D341Med (cell line): ENCODE data around the gene GIMAP6.
"Not testable (repeated sequence)": the region's sequence is repeated elsewhere in the genome, so short reads cannot be mapped to it uniquely, and the experiment has no call there.

Experiments used
- DNase-seq: peaks from one replicate; pipeline ENCODE4 v3.0.0; 2012; ENCODE audit warnings: low spot score

GIMAP6 gene

DNA sequence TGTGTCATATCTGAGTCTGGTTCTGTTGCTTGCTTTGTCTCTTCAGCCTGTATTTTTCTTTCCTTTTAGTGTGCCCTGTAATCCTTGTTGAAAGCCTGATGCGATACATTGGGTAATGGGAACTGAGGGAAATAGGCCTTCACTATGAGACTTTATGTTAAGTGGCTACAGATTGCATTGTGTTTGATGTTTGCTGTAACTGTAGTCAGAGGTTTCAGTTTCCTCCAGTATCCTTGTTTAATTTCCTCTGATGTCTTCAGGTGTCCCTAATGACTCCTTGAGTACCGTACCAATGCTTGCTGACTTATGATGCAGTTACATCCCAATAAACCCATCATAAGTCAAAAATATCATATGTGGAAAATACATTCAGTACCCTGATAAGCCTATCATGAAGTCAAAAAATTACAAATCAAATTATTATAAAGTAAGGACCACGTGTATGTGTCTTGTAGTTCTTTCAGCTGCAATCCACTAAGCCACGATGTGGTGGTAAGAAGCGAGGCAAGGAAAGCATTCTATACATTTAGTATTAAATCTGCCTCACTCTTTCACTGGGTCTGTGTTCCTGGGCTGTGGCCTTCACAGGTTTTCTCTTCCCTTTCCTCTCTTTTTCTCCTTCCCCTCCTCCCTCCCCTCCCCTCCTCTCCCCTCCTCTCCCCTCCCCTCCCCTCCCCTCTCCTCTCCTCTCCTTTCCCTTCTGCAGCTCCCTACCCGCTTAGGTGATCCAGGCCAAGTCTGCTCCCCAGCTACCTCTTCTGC lies 13.3 kb upstream of the GIMAP6 start:
- DNase-seq: no peak

DNA sequence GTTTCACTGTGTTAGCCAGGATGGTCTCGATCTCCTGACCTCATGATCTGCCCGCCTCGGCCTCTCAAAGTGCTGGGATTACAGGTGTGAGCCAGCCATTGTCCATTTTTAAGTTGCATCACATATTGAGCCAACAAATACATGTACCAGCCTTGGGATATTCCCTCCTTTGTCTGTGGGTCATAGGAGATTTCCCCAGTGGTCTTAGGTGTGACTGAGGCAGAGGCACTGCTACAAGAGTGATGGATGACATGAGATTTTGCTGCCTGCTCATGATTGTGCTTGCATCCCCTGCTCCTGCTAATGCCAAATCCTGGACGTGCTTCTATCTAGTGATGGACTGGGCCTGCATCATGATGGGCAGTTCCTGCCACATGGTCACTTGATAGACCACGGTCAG lies 10.7 kb upstream of the GIMAP6 start:
- no peak for DNase-seq

DNA sequence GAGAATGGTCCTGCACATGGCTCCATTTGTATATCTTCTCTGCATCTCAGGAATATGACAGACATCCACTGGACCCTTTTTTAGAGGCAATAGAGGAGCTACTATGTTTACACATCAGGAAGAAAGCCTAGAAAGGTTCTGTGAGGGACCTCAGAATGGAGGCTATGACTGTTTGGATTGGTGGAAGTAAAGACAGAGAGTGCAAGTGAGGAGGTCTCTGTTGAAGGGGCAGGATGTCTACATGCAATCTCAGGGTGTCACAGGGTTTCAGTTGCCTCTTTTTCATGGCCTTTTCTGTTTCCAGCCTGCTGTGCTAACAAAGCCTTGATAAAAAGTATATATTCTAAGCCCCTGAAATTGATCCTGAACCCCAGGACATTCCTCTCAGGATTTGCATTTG lies 9.7 kb upstream of the GIMAP6 start:
- no peak for DNase-seq

DNA sequence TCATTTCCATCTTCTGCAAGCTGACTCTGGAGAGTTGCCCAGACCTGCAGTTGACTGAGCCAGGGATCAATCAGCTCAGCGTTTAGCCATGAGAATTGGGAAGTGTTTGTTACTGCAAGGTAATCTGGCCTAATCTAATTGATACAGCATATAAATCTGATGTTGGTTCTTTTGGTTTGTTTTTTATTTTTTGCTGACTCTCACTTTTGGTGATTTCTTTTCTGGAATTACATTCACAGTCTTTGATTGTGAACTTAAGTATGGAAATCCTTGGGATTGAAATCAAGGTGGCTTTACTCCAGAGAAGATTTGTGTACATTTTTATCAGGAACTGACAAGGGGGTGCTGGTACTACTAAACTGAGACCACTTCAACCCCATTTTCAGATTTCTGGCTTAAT lies 1.7 kb upstream of the GIMAP6 start:
- DNase-seq: no peak

DNA sequence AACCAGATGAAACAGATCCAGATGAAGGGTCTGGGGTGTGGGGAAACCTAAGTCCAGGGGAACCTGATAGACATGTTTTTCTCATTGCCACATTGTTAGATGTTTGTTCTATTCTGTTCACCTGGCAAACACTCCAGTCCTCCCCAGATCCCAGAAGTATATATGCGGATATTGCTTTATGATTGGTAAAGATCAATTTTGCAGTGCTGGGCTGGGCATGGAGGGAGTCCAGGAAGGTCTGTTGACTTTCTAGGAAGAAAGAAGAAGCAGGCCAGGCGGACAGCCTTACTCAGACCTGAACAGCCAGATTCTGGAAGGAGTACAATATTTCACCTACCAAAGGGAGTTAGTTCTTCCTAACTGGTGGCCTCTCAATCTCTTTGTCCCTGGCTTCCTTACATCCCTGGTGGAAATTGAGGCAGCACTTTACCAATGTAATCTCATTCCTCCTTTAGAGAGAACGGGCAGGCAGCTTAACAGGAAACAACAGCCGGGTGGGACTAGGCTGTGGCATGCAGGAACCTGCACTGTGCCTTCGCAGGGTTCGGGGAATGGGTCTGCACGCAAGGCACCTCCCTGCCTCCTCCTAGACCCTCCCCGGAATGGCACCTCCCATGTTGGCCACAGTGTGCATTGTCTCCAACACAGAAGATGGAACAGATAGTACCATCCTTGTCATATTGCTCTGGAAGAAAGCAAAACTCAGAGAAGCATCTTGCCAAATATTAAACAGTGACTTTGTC lies 930 bp downstream of the GIMAP6 start:
- no peak for DNase-seq

DNA sequence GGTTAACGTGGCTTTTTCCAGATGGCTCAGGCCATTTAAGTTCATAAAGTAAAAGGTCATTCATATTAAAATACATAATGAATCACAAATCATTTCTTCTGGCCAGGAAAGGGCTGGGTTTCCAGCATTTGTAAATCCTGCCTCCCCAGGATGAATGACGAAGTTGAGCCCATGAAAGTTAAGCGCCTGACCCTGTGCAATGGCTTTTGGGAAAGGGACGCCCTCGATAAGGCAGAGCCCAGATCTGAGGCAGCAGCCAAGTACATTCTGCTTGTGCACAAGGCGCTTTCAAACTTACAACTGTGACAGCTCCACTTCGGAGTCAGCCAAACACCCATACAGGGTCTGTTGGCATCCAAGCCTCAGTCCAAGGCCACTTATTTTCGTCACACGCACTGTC lies 2.8 kb downstream of the GIMAP6 start:
- DNase-seq: no peak

DNA sequence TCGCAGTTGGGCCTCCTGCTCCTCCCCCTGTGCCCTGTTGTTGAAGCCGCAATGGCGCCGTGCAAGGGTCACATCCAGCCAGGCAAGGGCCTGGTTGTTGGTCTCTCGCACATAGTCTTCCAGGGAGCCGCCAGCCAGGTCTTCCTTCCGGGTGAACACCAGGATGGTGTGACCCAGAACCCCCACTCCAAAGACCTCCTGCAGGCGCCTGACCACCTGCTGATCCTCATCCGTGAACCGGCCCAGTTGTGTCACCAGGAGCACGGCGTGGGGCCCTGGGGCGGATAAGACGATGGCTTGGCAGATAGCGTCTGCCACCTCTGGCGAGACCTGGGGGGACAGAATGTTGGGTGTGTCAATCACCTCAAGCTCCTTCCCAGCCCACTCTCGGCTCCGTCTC lies 4.2 kb downstream of the GIMAP6 start:
- no peak for DNase-seq

DNA sequence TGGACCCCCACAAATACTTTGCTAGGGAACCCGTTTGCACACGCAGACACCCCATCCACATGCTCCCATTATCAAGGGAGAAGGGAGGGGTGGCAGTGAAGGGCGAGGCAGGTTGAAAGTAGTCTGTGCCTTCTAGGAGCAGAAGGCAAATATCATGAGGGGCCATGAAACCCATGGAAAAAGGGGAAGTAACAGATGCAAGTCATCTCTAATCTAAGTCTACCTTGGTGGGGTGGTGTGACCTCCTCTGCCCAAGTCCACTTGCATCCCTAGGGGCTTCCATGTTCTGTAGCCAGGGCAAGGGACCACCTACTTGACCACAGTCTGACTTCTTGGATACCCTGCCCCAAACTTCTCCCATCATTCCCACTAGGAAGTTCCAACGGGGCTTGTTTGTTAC lies 5.5 kb downstream of the GIMAP6 start:
- DNase-seq: no peak

DNA sequence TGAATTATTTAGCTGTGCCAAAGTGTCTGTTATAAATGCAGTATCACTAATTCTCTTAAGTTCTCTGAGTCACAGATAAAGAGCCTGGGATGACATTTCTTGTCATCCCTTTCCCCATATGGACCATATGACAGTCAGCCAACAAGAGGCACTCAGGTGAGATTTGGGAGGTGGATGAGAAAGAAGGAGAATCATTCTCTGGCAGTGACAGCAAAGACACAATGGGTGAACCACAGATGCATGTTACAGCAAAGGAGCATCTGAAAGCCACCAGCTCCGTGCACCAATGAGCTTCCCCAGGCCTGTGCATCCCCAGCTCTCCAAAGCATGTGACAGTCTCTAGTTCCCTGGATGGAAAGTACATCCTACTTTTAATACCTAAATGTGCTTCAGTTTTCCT lies 10.8 kb downstream of the GIMAP6 start:
- no peak for DNase-seq

DNA sequence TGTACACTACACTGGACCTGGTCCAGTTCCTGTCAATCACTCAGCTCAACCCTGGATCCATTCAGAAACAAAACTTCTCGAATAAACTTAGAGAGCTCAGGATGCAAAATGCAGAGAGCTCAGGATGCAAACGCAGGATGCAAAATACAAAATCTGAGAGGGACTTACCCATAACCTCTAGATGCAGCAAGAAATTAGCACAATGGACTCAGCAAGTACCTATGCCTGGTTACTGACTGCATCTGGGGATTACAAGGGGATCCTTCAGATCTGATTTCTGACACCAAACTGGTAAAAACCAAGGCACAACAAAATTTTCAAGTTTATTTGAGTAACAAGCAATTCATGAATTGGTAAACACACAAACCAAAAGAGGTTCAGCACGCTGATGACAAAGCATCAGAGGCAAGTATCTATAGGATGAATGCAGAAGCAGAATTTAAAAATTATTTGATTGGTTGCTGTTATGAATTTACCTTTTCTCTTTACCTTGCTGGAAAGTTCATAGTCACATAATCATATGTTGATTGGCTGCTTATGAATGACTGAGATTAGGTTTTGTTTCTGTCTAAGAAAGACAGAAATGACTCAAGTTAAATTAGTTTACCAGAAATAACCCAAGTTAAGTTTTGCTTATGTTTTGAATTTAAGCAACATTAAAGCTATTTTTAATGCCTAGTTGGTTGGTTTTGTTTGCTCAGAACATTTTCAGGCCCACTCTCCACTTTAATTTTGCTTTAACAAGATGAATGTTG lies 11.4 kb downstream of the GIMAP6 start:
- no peak for DNase-seq

DNA sequence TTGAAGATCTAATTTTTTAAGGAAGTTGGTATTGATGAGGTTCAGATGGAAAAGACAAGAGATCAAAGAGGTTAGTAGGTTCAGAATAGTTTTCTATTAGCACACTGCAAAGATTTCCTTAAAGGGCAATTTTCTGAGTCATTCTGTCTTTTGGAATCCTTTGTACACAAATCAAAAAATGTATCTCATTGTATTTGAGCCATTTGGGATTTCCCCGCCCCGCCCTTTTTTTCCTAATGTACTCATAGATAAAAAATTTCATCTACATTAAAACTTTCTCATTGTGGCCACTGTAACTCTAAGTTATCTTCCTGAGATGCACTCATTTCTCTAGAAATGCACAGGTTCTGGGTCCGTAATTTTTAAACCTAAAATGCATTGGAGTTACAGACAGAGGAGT lies 12.1 kb downstream of the GIMAP6 start:
- DNase-seq: no peak

DNA sequence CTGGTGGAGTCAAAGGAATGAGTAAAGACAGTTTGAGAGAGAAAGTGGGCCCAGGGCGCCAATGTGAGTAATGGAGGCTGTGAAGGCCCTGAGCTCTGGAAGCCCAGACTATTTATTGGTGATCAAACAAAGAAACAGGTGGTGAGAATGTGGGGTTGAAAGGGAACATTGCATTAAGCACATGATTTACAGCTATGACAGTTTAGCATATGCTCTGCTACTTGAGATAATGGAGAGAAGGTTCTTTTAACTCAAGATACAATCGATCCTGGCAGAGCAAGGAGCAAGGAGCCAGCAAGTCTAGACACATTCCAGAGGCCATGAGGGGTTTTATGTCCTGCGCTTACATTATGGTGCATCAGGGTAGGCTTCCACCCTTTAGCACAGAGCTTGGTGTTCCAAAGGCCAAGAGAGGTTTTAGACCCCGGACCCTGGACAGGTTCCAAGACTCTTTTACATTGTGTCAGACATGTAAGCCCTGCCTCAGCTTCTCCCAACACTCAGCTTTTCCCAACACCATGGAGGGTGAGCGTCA lies 16.9 kb downstream of the GIMAP6 start:
- DNase-seq: not testable (repeated sequence)

DNA sequence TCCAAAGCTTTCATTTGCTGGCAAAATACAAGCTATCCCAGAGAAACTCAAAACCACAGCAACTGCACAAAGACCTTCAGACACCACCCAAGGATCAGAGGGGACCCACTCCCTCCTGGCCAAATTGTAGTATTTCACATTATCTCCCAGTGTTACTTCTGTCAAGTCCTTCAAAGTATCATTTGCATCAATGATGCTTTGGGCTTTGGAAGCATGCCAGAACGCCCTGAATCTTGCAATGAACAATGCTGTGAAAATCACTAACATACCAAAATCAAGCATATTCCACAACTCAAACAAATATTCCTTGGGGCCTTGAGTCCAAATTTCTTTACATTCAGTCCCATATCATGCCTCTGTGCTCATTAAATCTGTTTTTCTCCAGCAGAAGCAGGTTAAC lies 17.8 kb downstream of the GIMAP6 start:
- not testable (repeated sequence) for DNase-seq

DNA sequence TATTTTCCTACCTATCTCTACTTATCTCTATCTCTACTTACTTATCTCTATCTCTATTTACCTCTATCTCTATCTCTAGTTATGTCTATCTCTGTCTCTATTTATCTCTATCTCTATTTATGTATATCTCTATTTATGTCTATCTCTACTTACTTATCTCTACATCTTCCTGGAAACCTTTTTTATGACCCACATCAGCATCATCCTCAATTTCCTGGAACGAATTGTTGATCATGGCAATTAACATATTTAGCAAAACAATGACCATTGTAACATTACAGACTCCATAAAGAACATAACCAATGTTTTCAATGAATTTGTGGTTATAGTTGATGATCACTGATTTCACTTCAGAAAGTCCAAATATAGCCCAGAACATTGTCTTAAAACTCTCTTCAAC lies 18.3 kb downstream of the GIMAP6 start:
- DNase-seq: no peak

DNA sequence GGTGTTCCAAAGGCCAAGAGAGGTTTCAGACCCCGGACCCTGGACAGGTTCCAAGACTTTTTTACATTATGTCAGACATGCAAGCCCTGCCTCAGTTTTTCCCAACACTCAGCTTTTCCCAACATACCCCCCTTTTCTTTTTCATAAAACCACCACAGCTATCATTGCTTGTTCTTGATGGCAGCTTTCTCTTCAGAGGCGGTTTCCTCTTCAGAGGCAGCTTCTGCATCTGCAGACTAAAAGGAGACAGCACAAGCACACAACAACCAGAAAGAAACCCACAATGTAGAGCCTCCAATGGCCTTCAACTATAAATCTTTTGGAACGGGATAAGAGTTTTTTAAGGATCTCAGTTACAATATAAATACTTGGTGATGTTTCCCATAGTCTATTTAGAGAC lies 19.3 kb downstream of the GIMAP6 start:
- DNase-seq: no peak

DNA sequence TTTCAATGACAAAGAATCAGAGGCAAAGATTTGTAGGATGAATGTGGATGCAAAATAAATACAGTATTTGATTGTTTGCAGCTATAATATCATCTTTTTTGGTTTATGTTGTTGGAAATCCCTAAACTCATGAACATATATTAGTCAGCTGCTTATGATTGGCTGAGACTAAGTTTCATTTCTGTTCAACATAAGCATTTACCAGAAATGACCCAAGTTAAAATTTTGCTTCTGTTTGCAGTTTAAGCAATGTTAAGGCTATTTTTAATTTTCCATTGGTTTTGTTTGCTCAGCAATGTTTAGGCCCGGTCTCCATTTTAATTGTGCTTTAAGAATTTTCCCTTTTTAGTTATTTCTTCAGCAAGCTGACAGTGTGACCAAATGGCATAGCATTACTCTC lies 22.0 kb downstream of the GIMAP6 start:
- DNase-seq: no peak

DNA sequence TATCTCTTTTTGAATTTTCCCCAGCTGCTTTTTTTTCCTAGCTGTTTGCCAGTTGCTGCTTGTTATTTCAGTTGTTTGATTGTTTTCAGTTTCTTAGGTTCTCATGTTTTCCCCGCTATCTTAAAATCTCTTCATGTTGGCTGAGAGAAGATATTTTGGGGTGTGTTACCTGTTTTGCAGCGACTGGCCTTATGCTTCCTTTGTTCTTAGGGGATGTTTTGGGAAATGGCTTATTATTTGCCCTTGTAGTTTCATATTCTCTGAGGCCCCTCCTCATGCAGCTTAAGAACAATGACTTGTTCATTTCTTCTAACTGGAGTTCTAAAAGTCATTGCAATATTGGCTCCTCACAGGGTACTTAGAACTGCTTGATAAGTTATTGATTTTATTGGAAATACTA lies 28.6 kb downstream of the GIMAP6 start:
- not testable (repeated sequence) for DNase-seq

DNA sequence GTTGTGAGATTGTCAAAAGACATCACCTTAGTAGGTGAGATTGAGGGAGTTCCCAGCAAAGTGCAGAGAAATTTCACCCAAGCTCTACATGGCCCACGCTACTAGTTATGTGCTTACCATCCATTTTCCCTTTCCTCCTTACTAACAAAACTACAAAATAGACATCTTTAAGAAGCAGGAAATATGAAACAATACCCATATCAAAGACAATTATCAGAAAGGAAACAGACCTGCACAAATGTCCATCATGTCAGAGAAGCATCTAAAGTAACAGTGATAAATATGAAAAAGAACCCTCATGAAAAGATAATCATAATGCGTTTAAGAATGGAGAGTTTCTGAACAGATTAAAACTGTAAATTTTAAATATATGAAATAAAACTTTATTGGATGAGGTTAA lies 36.8 kb downstream of the GIMAP6 start:
- no peak for DNase-seq

DNA sequence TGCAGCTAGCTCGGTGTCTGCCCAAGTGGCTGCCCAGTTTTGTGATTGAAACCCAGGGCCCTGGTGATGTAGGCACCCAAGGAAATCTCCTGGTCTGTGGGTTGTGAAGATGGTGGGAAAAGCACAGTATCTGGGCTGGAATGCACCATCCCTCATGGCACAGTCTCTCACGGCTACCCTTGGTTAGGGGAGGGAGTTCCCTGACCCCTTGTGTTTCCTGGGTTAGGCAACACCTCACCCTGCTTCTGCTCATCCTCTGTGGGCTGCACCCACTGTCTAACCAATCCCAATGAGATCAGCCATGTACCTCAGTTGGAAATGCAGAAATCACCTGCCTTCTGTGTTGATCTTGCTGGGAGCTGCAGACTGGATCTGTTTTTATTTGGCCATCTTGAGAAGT lies 37.4 kb downstream of the GIMAP6 start:
- no peak for DNase-seq

DNA sequence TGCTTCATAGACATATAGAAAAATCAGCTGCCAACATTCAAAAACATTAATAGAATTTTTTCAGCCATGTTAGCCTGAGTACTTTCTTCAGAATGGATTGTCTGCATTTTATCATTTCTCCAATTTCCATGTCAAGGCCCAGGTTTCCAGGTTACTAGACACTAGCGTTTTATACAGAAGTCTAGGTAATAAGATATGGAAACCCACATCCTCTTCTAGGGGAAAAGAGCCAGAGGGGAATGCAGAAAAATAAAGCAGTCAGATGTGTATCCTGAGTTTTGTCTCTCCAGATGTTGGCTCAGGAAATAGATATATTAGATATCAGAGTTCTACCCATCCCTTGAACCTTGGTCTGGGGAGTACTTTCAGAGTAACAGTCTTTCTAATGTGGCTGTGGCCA lies 44.6 kb downstream of the GIMAP6 start:
- no peak for DNase-seq

DNA sequence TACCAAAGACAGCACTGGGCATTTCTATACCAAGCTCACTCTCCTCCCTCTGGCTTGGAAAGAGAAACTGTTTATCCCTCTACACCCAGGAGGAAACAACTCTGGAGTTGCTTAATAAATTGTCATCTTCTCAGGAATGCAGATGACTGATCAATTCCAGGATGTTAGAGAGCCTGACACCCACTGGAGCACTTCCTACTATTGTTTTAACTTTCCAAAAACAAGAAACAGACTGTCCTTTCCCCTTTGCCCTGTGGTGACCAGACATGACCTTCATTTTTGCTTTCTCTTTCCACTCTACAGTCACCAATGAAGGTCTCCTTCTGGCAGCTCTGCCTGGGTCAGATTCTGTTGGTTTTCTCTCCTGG lies 45.4 kb downstream of the GIMAP6 start:
- no peak for DNase-seq

DNA sequence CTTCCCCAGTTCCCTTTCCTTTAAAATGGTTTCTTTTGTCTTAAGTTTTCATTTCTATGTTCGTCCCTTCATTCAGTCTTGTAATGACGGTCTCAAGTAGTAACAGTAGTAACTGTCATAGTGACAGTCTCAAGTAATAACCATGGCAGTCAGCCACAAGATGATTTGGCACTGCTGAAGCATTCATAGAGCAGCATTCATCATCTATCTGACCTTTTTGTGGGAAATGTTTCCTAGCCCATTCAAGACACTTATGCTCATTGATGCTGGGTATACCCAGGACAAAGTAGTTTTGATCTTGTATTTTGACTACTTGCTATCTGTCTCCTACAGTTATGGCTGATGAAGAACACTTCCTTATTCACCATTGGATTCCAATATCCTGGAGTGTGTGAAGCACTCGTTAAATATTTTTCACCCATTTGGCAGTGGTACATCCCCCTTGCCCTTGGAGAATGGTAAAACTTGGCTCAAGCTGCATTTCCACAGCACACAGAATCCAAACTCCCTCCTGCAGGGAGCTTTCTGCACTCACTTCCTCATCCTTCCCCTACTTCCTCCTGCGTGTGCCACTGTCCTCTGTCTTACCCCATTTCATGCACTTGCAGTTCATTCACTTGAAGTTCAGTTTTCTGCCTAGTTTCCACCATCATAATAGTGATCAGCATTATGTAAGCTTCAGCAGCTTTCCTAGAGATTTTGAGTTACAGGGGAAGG lies 46.0 kb downstream of the GIMAP6 start:
- DNase-seq: no peak
